ENCODE data around the gene SLC7A8. TPM values are rescaled to one million over a fixed set of nuclear protein-coding genes. Genes with fewer than 3 reads are reported as not detected.

Gene SLC7A8
- total and polyA plus RNA-seq, 10 of the 15 experiments (the other 5 are each of a cell fraction or from before 2014, with no cell fraction given), result 0.06 to 0.28 (median 0.21) TPM; not detected in 7

DNA sequence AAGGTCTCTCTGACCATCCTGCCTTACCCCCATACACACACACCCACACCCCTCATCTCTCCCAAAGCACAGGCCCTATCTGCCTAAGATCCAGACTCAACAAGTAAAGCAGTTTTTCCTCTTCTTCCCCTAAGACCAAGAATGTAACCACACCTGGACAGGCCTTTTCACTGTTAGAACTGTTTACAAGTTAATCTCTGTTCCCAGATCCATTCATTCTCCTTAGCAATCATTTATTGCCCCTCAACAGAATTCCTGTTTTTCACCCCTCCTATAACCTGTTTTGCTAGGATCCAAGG lies 76.8 kb downstream of the SLC7A8 start (continued):
- TF ChIP-seq JUNB (IDR thresholded peaks at IDR 0.05) (no peak), SRF (IDR thresholded peaks at IDR 0.05; ENCODE audit: low read depth in 2 of 2, low read length in 2 of 2) (no peak), NFYB (IDR thresholded peaks at IDR 0.05; ENCODE audit: insufficient read depth, low read depth, low read length) (no peak), SPI1 (IDR thresholded peaks at IDR 0.05; ENCODE audit: borderline replicate concordance, insufficient read depth, low read depth, low read length) (no peak), CHD2 (IDR thresholded peaks at IDR 0.05; ENCODE audit: borderline replicate concordance, low read depth, low read length) (no peak), ATF7 (IDR thresholded peaks at IDR 0.05; ENCODE audit: low read depth) (no peak), SREBF1 (IDR thresholded peaks at IDR 0.05; ENCODE audit: low read length) (no peak), WRNIP1 (IDR thresholded peaks at IDR 0.05; ENCODE audit: borderline replicate concordance, low read depth, low read length) (no peak)
- TF ChIP-seq, protein P1, sequence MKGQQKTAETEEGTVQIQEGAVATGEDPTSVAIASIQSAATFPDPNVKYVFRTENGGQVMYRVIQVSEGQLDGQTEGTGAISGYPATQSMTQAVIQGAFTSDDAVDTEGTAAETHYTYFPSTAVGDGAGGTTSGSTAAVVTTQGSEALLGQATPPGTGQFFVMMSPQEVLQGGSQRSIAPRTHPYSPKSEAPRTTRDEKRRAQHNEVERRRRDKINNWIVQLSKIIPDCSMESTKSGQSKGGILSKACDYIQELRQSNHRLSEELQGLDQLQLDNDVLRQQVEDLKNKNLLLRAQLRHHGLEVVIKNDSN (IDR thresholded peaks at IDR 0.05; ENCODE audit: borderline replicate concordance, extremely low read length, insufficient read depth, low read depth, low read length), result no peak
- TF ChIP-seq, protein P2, sequence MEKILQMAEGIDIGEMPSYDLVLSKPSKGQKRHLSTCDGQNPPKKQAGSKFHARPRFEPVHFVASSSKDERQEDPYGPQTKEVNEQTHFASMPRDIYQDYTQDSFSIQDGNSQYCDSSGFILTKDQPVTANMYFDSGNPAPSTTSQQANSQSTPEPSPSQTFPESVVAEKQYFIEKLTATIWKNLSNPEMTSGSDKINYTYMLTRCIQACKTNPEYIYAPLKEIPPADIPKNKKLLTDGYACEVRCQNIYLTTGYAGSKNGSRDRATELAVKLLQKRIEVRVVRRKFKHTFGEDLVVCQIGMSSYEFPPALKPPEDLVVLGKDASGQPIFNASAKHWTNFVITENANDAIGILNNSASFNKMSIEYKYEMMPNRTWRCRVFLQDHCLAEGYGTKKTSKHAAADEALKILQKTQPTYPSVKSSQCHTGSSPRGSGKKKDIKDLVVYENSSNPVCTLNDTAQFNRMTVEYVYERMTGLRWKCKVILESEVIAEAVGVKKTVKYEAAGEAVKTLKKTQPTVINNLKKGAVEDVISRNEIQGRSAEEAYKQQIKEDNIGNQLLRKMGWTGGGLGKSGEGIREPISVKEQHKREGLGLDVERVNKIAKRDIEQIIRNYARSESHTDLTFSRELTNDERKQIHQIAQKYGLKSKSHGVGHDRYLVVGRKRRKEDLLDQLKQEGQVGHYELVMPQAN (conservative IDR thresholded peaks at IDR 0.05), result no peak

DNA sequence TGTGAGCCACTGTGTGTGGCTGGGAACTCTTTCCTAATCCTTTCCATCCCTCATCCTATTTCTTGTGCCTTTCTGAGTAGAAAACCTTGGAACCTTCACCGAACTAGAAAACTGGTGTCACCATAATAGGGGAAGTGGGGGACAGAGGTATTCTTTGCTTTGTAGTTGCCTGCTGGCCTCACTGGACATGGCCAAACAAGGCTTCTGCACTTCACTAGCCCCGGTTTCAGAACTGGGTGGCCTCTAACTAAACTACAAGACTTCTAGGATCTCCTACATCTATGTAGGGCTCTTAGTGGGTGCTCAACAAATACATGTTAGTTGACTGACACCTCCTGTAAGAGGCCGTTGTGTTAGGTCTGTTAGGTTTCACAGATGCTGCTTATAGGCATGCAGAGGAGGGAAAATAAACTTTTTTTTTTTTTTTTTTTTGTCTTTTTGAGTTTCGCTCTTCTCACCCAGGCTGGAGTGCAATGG lies 78.1 kb downstream of the SLC7A8 start:
- FAIRE-seq (no peak), ATAC-seq (no peak), DNase-seq (ENCODE audit: low read depth, low spot score) (no peak)
- Histone ChIP-seq H2AFZ (ENCODE audit: control insufficient read depth, low read depth, low read length) (no peak overlapping the region), H3K9ac (ENCODE audit: control insufficient read depth, insufficient read depth, low read length) (no peak overlapping the region), H4K20me1 (ENCODE audit: control insufficient read depth, insufficient read depth) (no peaks in the 10 kb centered on the region; the same call in 1 of the 2 replicates), H3K4me2 (ENCODE audit: control insufficient read depth, insufficient read depth) (no peak overlapping the region), H3K9me3 (replicated peaks; ENCODE audit: control insufficient read depth, insufficient read depth, low read length) (no peaks in the 10 kb centered on the region), H3K36me3 (ENCODE audit: control insufficient read depth in 2 of 2, insufficient read depth in 2 of 2, low read length in 1 of 2) (no peaks in the 10 kb centered on the region), H3K4me3 (no peak overlapping the region), H3K4me1 (ENCODE audit: control insufficient read depth, insufficient read depth, low read length) (no peaks in the 10 kb centered on the region), H3K27ac (ENCODE audit: control insufficient read depth, insufficient read depth) (no peak overlapping the region), H3K27me3 (replicated peaks in 1 of 2; ENCODE audit: control insufficient read depth in 2 of 2, insufficient read depth in 2 of 2, low read length in 1 of 2) (no peaks in the 10 kb centered on the region), H3K79me2 (ENCODE audit: control insufficient read depth, insufficient read depth, low read length) (no peaks in the 10 kb centered on the region)
- 55% methylated on average over 4 of the region's 4 CpGs for WGBS (ENCODE audit: insufficient coverage, insufficient replicate concordance, low lambda C conversion rate, missing lambda C conversion rate)
- no TSS peak for BruUV-seq (replicated peaks)
- in situ Hi-C loops (cut with MboI) (no loop called here), intact Hi-C loops (cut with micrococcal nuclease; ENCODE audit: unreplicated experiment) (no loop called here)
- POLR2A ChIA-PET, result interaction anchor here (0.7 kb wide), 2 partner anchors 131 to 467 kb away, joined by 3 to 4 read pairs; no protein-coding TSS in a partner anchor
- SMC1A ChIA-PET (ENCODE audit: uncharacterized antibody, unreplicated experiment), result no interaction called here
- CTCF ChIA-PET, result no interaction called here
- RAD21 ChIA-PET (ENCODE audit: unreplicated experiment), result interaction anchor here (0.7 kb wide), 1 partner anchor 47 kb away, joined by 7 read pairs; no protein-coding TSS in a partner anchor
- TF ChIP-seq, protein P3, sequence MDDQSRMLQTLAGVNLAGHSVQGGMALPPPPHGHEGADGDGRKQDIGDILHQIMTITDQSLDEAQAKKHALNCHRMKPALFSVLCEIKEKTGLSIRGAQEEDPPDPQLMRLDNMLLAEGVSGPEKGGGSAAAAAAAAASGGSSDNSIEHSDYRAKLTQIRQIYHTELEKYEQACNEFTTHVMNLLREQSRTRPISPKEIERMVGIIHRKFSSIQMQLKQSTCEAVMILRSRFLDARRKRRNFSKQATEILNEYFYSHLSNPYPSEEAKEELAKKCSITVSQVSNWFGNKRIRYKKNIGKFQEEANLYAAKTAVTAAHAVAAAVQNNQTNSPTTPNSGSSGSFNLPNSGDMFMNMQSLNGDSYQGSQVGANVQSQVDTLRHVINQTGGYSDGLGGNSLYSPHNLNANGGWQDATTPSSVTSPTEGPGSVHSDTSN (IDR thresholded peaks at IDR 0.05; ENCODE audit: insufficient replicate concordance, low read depth, low read length), result no peak
- TF ChIP-seq, protein P4, sequence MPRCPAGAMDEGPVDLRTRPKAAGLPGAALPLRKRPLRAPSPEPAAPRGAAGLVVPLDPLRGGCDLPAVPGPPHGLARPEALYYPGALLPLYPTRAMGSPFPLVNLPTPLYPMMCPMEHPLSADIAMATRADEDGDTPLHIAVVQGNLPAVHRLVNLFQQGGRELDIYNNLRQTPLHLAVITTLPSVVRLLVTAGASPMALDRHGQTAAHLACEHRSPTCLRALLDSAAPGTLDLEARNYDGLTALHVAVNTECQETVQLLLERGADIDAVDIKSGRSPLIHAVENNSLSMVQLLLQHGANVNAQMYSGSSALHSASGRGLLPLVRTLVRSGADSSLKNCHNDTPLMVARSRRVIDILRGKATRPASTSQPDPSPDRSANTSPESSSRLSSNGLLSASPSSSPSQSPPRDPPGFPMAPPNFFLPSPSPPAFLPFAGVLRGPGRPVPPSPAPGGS (IDR thresholded peaks at IDR 0.05; ENCODE audit: borderline replicate concordance, insufficient read depth, low read depth, low read length, poor library complexity, severe bottlenecking), result no peak
- TF ChIP-seq IRF4 (IDR thresholded peaks at IDR 0.05; ENCODE audit: low read depth, low read length) (no peak), TCF3 (IDR thresholded peaks at IDR 0.05; ENCODE audit: borderline replicate concordance, insufficient read depth, low read depth, low read length) (no peak), RFX5 (IDR thresholded peaks at IDR 0.05; ENCODE audit: low read depth, low read length) (no peak), KAT2A (conservative IDR thresholded peaks at IDR 0.05; ENCODE audit: control insufficient read depth, low read depth, low read length) (no peak), JUNB (IDR thresholded peaks at IDR 0.05) (no peak), ETV6 (conservative IDR thresholded peaks at IDR 0.05 in 1 of 2, IDR thresholded peaks at IDR 0.05 in 1 of 2; ENCODE audit: borderline replicate concordance in 1 of 2, low read depth in 1 of 2) (no peak), NR2F1 (conservative IDR thresholded peaks at IDR 0.05) (no peak)

Data from GM12878 (cell line).